ENCODE results near the gene EXD3.
"Not testable (repeated sequence)": the region's sequence is repeated elsewhere in the genome, so short reads cannot be mapped to it uniquely, and the experiment has no call there.

EXD3 gene

GRCh38 chr9:137458194-137459151, 35.5 kb upstream of the EXD3 start:
- DNase-seq: peak; percentile 24

GRCh38 chr9:137457406-137458193, 34.6 kb upstream of the EXD3 start:
- DNase-seq: no peak

- DNase-seq: no peak
Measured at GRCh38 chr9:137456864-137457405, 34.0 kb upstream of the EXD3 start.

GRCh38 chr9:137456061-137456863, 33.3 kb upstream of the EXD3 start:
- no peak for DNase-seq

- no peak for DNase-seq
Measured at GRCh38 chr9:137455359-137455991, 32.5 kb upstream of the EXD3 start.

- DNase-seq: no peak
Measured at GRCh38 chr9:137454597-137455358, 31.8 kb upstream of the EXD3 start.

GRCh38 chr9:137454145-137454596, 31.2 kb upstream of the EXD3 start:
- no peak for DNase-seq

- no peak for DNase-seq
Measured at GRCh38 chr9:137453643-137454081, 30.7 kb upstream of the EXD3 start.

- DNase-seq: no peak
Measured at GRCh38 chr9:137452761-137453642, 30.0 kb upstream of the EXD3 start.

GRCh38 chr9:137452006-137452760, 29.2 kb upstream of the EXD3 start:
- DNase-seq: no peak

GRCh38 chr9:137451264-137452005, 28.5 kb upstream of the EXD3 start:
- not testable (repeated sequence) for DNase-seq

- DNase-seq: not testable (repeated sequence)
Measured at GRCh38 chr9:137450539-137451222, 27.7 kb upstream of the EXD3 start.

- no peak for DNase-seq
Measured at GRCh38 chr9:137449931-137450538, 27.1 kb upstream of the EXD3 start.

- no peak for DNase-seq
Measured at GRCh38 chr9:137449081-137449844, 26.3 kb upstream of the EXD3 start.

GRCh38 chr9:137448602-137448962, 25.6 kb upstream of the EXD3 start:
- no peak for DNase-seq

- no peak for DNase-seq
Measured at GRCh38 chr9:137447722-137448601, 25.0 kb upstream of the EXD3 start.

All from NCI-H446 treated with DMSO at 0.1 percent for 48 hours (cell line).